AG09309 (cell line): Measurements from ENCODE around the gene NDUFB10.

Experiments used
- DNase-seq: peaks from one replicate; pipeline ENCODE4 v3.0.0-alpha.2; 2010; ENCODE audit warnings: low read depth
- H3K4me3 ChIP-seq: 2 replicates; pipeline ENCODE4 v1.5.1; 2011; ENCODE audit warnings: mild to moderate bottlenecking, low read depth, low read length, moderate library complexity; ENCODE audit not compliant: control insufficient read depth
- TF ChIP-seq, protein P1 (sequence below): IDR thresholded peaks from 2 replicates; pipeline ENCODE4 v1.5.1; 2011; ENCODE audit warnings: mild to moderate bottlenecking, low read depth, low read length, inconsistent platforms; ENCODE audit not compliant: insufficient read depth, control insufficient read depth; ENCODE audit errors: missing control alignments

NDUFB10 gene

GRCh38 chr16:1975432-1976215, 16.3 kb downstream of the NDUFB10 start:
- H3K4me3 ChIP-seq, result no peak overlapping the region
- DNase-seq, result no peak
- TF ChIP-seq, protein P1, sequence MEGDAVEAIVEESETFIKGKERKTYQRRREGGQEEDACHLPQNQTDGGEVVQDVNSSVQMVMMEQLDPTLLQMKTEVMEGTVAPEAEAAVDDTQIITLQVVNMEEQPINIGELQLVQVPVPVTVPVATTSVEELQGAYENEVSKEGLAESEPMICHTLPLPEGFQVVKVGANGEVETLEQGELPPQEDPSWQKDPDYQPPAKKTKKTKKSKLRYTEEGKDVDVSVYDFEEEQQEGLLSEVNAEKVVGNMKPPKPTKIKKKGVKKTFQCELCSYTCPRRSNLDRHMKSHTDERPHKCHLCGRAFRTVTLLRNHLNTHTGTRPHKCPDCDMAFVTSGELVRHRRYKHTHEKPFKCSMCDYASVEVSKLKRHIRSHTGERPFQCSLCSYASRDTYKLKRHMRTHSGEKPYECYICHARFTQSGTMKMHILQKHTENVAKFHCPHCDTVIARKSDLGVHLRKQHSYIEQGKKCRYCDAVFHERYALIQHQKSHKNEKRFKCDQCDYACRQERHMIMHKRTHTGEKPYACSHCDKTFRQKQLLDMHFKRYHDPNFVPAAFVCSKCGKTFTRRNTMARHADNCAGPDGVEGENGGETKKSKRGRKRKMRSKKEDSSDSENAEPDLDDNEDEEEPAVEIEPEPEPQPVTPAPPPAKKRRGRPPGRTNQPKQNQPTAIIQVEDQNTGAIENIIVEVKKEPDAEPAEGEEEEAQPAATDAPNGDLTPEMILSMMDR, result no peak

DNA sequence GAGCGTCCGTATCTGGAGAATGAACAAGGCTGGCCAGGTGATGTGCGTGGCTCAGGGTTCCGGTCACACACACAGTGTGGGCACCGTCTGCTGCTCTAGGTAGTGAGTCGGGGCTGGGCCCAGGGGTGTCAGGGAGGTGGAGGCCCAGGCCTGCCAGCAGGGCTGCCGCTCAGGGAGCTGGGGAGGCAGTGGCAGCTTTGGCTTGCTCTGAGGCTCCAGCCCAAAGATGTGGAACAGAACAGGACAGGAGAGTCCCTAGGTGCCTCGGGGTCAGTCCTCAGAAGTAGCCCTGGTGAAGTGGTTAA, 16.8 kb downstream of the NDUFB10 start:
- H3K4me3 ChIP-seq, result no peak overlapping the region
- no peak for DNase-seq
- TF ChIP-seq, protein P1, result no peak

GRCh38 chr16:1976951-1977874, 17.9 kb downstream of the NDUFB10 start:
- no peak overlapping the region for H3K4me3 ChIP-seq
- DNase-seq, result no peak
- TF ChIP-seq, protein P1, result no peak

GRCh38 chr16:1977875-1978268, 18.5 kb downstream of the NDUFB10 start:
- TF ChIP-seq, protein P1, result no peak

DNA sequence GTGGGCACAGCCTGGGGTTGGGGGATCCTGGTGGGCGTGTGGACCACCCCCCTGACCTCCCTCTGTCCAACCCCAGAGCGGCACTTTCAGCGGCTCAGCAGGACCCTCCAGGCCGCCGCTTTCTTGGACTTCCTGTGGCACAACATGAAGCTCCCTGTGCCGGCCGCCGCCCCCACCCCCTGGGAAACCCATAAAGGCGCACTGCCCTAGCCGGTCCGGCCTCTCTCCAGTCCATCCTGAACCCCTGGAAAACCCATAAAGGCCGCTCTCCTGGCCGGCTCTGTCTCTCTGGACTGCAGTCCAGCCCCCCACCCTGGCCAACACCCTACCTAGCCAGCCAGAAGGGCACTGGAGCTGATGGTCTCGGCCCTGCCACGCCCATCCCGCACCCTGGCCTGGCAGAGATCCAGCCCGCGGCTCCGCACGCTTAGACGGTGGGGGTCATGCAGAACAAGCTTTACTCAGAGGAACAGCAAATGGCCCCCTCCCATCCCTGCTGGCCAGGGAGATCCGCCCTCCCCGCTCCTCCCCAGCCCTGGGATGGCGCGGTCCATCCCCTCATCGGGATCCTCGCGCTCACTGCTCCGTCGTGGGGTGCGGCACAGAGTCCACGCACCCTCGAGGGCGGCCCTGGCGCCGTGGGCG, 19.3 kb downstream of the NDUFB10 start:
- no peak overlapping the region for H3K4me3 ChIP-seq
- TF ChIP-seq, protein P1, result no peak
- no peak for DNase-seq

More at GRCh38 chr16:1977875-1978268, 18.5 kb downstream of the NDUFB10 start:
- H3K4me3 ChIP-seq, result no peak overlapping the region
- DNase-seq, result no peak

DNA sequence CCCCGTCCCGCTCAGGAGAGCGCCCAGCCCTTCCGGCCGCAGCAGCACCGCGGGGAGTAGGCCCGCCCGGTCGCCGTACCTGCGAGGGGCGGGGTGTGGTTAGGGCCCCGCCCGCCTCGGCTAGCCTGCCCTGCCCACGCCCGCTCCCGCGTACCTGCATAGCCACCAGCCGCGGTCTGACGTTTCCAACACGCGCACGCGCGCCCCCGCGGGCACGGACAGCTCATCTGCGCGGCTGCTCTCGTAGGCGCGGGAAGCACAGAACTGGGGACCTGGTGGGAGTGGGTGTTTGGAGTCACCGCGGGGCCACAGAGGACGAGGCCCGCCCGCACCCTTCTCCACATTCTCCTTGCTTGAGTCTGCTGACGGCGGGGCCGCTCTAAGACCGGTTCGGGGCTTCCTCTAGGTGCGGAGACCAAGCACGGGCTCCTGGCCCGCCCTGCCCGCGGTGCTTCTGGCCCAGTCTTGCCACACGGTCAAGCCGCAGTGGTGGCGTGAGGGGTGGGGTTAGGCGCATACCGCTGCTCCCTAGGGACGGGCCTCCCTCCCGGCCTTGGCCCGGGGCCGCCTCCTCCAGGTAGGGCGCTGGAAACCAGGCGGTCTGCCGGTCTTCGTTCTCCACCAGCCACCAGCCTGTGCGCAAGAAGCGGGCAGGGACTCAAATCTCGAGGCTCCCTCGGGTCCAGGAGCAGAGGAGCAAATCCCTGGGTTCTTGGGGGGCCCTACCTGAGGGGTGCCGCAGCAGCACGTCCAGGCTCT, 20.1 kb downstream of the NDUFB10 start:
- TF ChIP-seq, protein P1, result no peak
- DNase-seq, result no peak
- H3K4me3 ChIP-seq, result no peak overlapping the region
